GM10266 (cell line): Measurements from ENCODE around the gene KRTAP25-1.

Experiments
- DNase-seq: peaks from one replicate; pipeline ENCODE4 v3.0.0; 2012; ENCODE audit errors: extremely low spot score
- TF ChIP-seq, protein P1 (sequence below): IDR thresholded peaks from 2 replicates; pipeline ENCODE4 v1.5.1; 2012; ENCODE audit warnings: mild to moderate bottlenecking, low read depth; ENCODE audit not compliant: control insufficient read depth, insufficient read depth; ENCODE audit errors: missing control alignments

Gene KRTAP25-1

GRCh38 chr21:30329203-30329875 is 40.0 kb upstream of the KRTAP25-1 start:
- TF ChIP-seq, protein P1, sequence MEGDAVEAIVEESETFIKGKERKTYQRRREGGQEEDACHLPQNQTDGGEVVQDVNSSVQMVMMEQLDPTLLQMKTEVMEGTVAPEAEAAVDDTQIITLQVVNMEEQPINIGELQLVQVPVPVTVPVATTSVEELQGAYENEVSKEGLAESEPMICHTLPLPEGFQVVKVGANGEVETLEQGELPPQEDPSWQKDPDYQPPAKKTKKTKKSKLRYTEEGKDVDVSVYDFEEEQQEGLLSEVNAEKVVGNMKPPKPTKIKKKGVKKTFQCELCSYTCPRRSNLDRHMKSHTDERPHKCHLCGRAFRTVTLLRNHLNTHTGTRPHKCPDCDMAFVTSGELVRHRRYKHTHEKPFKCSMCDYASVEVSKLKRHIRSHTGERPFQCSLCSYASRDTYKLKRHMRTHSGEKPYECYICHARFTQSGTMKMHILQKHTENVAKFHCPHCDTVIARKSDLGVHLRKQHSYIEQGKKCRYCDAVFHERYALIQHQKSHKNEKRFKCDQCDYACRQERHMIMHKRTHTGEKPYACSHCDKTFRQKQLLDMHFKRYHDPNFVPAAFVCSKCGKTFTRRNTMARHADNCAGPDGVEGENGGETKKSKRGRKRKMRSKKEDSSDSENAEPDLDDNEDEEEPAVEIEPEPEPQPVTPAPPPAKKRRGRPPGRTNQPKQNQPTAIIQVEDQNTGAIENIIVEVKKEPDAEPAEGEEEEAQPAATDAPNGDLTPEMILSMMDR = no peak
- no peak for DNase-seq

DNA sequence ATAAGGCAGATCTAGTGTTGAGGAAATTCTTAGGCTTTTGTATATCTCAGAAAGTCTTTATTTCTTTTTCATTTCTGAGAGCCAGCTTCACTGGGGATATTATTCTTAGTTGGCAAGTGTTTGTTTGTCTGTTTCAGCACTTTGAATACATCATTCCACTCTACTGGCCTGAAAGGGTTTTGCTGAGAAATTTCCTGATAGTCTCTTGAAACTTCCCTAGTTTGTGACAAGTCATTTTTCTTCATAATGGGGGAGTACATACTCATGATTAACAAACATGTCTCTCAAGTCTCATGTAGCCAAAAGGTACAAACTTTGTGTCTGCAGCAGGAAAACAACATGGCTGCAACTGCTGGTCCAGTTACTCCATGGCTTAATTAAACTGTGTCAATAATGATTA is 37.1 kb upstream of the KRTAP25-1 start:
- TF ChIP-seq, protein P1 = no peak
- DNase-seq = no peak

- TF ChIP-seq, protein P1 = no peak
- no peak for DNase-seq
These were observed 30.9 kb upstream of the KRTAP25-1 start, which contains the start of gene KRTAP26-1 for GRCh38 chr21:30320215-30320614. TSS of gene KRTAP26-1 (minus strand) at chr21:30320315. CDS start at chr21:30320035, 280 bp downstream.

DNA sequence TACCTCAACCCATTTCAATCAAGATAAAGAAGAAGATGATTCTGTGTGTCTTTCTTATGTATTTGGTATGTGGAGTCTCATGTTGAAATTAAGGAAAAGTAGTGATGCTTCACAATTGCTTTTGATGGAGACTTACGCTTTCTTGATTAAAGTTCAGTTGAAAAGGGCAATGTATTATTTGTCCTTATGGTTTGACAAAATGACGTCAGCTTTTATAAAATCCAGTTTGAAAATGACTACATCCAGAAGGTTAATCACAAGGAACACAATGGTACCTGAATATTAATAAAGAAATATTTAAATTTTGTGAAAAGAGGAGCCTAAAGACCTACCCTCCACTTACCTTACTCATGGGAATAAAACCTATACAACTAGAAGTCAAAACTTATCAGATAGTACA is 26.4 kb upstream of the KRTAP25-1 start:
- TF ChIP-seq, protein P1 = no peak
- no peak for DNase-seq

DNA sequence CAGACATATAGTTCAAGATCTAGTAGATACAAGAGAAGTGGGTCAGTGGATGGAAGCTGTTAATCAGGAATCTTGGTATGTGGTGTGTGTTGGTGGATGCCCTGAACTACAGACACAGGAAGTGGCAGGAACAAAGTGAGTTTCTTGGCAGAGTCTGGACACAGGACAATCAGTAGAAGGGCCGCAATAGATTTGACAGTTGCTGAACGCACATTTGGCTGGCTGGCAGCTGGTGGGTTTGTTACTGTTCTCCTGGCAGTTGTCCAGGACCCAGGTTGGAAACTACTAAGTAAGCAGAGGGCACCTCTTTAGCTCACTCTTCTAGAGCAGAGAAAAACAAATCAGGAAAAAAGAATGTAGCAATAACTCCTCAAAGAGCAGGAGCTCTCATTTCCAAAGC is 17.6 kb upstream of the KRTAP25-1 start:
- TF ChIP-seq, protein P1 = no peak
- DNase-seq = no peak

DNA sequence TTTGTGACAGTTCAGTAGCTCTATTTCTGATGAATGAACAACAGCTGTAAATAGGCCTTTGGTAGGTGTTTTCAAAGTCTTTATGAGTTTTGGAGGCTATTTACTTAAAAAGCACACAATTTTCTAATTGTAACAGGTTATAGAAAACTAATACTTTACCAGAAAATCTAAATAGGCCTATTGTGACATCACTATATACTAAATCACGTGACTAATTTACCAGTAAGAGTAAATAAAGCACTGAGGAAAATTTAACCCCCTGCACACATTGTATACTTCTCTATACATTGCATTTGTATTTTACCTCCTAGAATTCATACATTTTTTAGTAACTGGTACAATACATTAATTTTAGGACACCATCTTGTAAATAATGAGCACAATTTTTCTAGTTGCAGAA is 15.8 kb upstream of the KRTAP25-1 start:
- TF ChIP-seq, protein P1 = no peak
- DNase-seq = no peak

GRCh38 chr21:30282850-30283249 is 6.5 kb downstream of the KRTAP25-1 start, which contains the start of gene KRTAP24-1:
TSS of gene KRTAP24-1 (minus strand) at chr21:30282950. CDS start at chr21:30282932, 18 bp downstream.
- DNase-seq = no peak
- TF ChIP-seq, protein P1 = no peak
